Tibial nerve (tissue), 4 donors: ENCODE data around the gene SLC5A11. TPM values are rescaled to one million over a fixed set of nuclear protein-coding genes. Genes with fewer than 3 reads are reported as not detected.

Experiments
- DNase-seq, 2 donors: peaks; one replicate each; pipeline ENCODE4 v3.0.0-alpha.2; 2019; ENCODE audit warnings: low spot score in 2 of 2
- H3K27ac ChIP-seq, 4 donors: fragments of 200-600 bp; sonication (generic) in 3 of 4; one replicate each; pipeline ENCODE4 v1.5.1; 2017 to 2019; ENCODE audit warnings: mild to moderate bottlenecking in 1 of 4
- H3K27me3 ChIP-seq, 2 donors: fragments of 200-600 bp; sonication (generic) in 1 of 2; one replicate each; pipeline versions ENCODE4 v1.5.1 to v1.6.0; 2017 to 2019
- H3K36me3 ChIP-seq, 3 donors: fragments of 200-600 bp; sonication (generic); one replicate each; pipeline ENCODE4 v1.5.1; 2018 to 2019
- H3K4me1 ChIP-seq, 4 donors: fragments of 200-600 bp; sonication (generic) in 3 of 4; one replicate each; pipeline ENCODE4 v1.5.1; 2017 to 2019
- H3K4me3 ChIP-seq, 4 donors: fragments of 200-600 bp; sonication (generic) in 3 of 4; one replicate each; pipeline ENCODE4 v1.5.1; 2017 to 2019; ENCODE audit warnings: mild to moderate bottlenecking in 1 of 4, moderate library complexity in 1 of 4
- H3K9me3 ChIP-seq, 4 donors: fragments of 200-600 bp; sonication (generic) in 3 of 4; one replicate each; pipeline ENCODE4 v1.5.1; 2017 to 2019
- EP300 ChIP-seq, 2 donors: sonication (generic); formaldehyde crosslinking; IDR thresholded peaks; one replicate each; pipeline ENCODE4 v1.6.1; 2017; ENCODE audit warnings: antibody characterized with exemption in 2 of 2, mild to moderate bottlenecking in 1 of 2
- POLR2A ChIP-seq, 2 donors: fragments of 450-650 bp; IDR thresholded peaks; one replicate each; pipeline ENCODE4 v1.6.1; 2017; ENCODE audit warnings: antibody characterized with exemption in 2 of 2, mild to moderate bottlenecking in 2 of 2, moderate library complexity in 2 of 2
- WGBS, 2 donors: methylation state at CpG; one replicate each; pipeline ENCODE4 v1.1.5; 2018; 5-methylcytosine and 5-hydroxymethylcytosine counted together
- total RNA-seq, 4 donors: library from RNA; depleted of rRNA; stranded (reverse); fragments of >200 nt; gene quantifications; one replicate each; pipeline ENCODE4 v1.1.0, GENCODE V29; 2016
- TF ChIP-seq, protein P1 (sequence below), 5 experiments: fragments of 200-600 bp in 3 of 5; fragments of 450-650 bp in 2 of 5; sonication (generic) in 3 of 5; IDR thresholded peaks; one replicate each; pipeline ENCODE4 v1.5.1; 2016 to 2019; ENCODE audit warnings: antibody characterized with exemption in 5 of 5, mild to moderate bottlenecking in 3 of 5, moderate library complexity in 2 of 5

Gene SLC5A11, protein sequence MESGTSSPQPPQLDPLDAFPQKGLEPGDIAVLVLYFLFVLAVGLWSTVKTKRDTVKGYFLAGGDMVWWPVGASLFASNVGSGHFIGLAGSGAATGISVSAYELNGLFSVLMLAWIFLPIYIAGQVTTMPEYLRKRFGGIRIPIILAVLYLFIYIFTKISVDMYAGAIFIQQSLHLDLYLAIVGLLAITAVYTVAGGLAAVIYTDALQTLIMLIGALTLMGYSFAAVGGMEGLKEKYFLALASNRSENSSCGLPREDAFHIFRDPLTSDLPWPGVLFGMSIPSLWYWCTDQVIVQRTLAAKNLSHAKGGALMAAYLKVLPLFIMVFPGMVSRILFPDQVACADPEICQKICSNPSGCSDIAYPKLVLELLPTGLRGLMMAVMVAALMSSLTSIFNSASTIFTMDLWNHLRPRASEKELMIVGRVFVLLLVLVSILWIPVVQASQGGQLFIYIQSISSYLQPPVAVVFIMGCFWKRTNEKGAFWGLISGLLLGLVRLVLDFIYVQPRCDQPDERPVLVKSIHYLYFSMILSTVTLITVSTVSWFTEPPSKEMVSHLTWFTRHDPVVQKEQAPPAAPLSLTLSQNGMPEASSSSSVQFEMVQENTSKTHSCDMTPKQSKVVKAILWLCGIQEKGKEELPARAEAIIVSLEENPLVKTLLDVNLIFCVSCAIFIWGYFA
- not detected for total RNA-seq

DNA sequence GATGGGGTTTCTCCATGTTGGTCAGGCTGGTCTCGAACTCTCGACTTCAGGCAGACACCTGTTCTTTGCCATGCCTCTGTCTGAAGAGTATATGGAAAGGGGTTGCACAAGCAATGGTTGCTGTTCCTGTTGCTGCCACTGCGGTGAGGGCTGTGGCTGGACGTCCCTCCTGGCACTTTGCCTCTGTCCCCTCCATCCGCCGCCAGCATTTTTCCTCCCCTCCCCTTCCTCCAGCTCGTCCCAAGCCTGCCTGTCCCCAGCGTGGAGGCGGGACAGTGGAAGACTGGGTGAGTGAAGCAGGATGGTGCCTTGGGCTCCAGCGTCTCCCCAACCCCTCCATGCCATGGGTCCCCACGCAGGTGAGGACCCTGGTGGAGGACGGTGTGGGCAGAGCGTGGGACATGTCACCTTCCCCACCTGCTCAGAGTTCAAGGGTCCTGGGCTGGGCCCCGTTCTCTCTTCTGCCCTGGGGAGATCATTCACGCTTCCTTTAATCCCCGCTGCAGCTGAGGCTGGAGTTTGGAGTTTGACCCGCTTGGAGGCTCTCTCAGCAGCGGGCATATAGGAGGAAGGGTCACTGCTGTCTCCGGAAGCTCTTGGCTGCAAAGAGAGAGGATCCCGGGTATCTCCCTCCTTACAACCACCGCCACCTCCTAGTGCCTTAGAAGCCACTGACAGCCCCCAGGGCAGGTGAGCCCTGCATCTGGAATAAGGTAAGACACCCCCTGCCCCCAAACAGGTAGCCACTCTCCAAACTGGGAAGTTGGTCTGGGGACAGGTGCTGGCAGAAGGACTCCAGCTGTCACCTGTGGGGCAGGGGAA, at the start of gene SLC5A11:
SLC5A11 (plus strand) TSS at position 238 of the 822 bp plus-strand sequence. CDS start 12,681 bp downstream, outside the sequence.
- Histone ChIP-seq H3K9me3 (no peaks in the 10 kb centered on the region), H3K27ac (no peak within 1 kb of the TSS), H3K4me1 (no peaks in the 10 kb centered on the region), H3K4me3 (no peak within 1 kb of the TSS), H3K27me3 (no peaks in the 10 kb centered on the region), H3K36me3 (no peaks in the 10 kb centered on the region)
- WGBS, 2 donors: 66 to 83% methylated on average over 21 of the region's 21 CpGs
- no peak for DNase-seq
- no peak for TF ChIP-seq EP300 (IDR thresholded peaks at IDR 0.05)
- no peak for TF ChIP-seq POLR2A (IDR thresholded peaks at IDR 0.05)
- TF ChIP-seq, protein P1, sequence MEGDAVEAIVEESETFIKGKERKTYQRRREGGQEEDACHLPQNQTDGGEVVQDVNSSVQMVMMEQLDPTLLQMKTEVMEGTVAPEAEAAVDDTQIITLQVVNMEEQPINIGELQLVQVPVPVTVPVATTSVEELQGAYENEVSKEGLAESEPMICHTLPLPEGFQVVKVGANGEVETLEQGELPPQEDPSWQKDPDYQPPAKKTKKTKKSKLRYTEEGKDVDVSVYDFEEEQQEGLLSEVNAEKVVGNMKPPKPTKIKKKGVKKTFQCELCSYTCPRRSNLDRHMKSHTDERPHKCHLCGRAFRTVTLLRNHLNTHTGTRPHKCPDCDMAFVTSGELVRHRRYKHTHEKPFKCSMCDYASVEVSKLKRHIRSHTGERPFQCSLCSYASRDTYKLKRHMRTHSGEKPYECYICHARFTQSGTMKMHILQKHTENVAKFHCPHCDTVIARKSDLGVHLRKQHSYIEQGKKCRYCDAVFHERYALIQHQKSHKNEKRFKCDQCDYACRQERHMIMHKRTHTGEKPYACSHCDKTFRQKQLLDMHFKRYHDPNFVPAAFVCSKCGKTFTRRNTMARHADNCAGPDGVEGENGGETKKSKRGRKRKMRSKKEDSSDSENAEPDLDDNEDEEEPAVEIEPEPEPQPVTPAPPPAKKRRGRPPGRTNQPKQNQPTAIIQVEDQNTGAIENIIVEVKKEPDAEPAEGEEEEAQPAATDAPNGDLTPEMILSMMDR (IDR thresholded peaks at IDR 0.05): no peak

DNA sequence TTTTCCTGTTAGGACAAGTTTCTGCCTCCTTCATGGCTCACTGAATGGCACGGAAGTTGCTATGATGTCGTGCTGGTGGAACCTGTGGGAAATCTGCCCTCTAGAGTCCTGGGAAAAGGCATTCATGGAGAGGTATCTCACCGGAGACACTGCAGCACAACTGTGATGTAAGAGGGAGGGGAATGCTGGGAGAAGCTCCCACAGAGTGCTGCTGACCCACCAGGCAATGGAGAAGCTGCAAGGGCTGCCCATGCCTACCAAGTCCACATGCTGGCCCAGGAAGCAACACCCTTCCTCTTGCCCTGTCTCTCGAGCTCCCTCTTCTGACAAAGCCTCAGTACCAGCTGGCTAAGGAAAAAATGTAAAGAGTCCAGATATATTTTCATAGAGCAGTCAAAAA, 45.2 kb upstream of the SLC5A11 start:
- TF ChIP-seq EP300 (IDR thresholded peaks at IDR 0.05): no peak
- TF ChIP-seq, protein P1 (IDR thresholded peaks at IDR 0.05): no peak
- H3K4me3 ChIP-seq: no peak overlapping the region
- no peak for DNase-seq
- WGBS, 2 donors: 87 to 94% methylated on average over 4 of the region's 4 CpGs
- H3K9me3 ChIP-seq: no peaks in the 10 kb centered on the region
- no peak overlapping the region for H3K27ac ChIP-seq
- no peaks in the 10 kb centered on the region for H3K4me1 ChIP-seq
- H3K36me3 ChIP-seq: peaks cover 9 to 97% (median 22%) of the 10 kb centered on the region in 3 donors
- no peaks in the 10 kb centered on the region for H3K27me3 ChIP-seq

DNA sequence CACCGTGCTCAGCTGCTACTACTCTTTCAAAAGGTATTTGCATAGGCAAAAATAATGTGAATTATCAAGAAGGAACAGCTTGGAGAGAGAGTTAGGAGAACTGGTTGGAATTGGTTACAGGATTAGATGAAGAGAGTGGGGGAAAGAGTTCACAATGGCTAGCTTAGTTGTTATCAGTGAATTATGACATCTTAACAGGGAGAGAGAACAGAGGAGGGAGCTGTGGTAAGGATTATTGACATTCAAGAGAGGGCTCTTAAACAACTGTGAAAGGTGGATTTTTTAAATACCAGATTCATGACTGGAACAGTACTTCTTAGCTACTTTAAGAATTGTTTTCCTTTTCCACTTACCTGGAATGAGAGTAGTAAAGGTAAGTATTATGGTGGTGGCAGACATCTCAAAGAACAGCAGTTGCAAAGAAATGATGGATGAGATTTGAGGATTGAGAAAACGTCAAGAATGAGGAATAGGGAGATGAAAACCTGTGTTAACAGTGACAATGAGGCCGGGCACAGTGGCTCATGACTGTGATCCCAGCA, 43.9 kb upstream of the SLC5A11 start:
- WGBS, 2 donors: 88 to 95% methylated on average over 3 of the region's 3 CpGs
- H3K36me3 ChIP-seq: peaks cover 10 to 97% (median 31%) of the 10 kb centered on the region in 3 donors

DNA sequence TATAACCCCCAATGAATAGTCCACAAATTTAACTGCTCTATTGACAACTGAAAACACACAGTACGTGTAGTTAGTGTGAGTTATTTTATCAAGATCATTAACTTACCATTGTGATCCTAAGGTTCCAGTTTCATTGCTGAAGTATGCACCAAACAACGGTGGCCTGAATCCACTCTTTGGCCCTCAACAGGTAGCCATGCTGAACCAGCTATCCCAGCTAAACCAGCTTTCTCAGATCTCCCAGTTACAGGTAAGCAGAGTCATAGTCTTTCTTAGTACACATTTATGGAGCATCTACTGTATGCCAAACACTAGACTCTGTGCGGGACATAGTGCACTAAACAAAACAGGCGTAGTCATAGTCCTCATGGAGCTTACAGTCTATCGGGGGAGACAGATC, 40.3 kb upstream of the SLC5A11 start:
- peaks cover 9 to 95% (median 39%) of the 10 kb centered on the region in 3 donors for H3K36me3 ChIP-seq
- no peaks in the 10 kb centered on the region for H3K27me3 ChIP-seq
- DNase-seq: no peak
- no peaks in the 10 kb centered on the region for H3K9me3 ChIP-seq
- WGBS, 2 donors: 91 to 93% methylated on average over 5 of the region's 5 CpGs
- H3K27ac ChIP-seq: no peak overlapping the region
- no peaks in the 10 kb centered on the region for H3K4me1 ChIP-seq
- H3K4me3 ChIP-seq: no peak overlapping the region
- TF ChIP-seq POLR2A (IDR thresholded peaks at IDR 0.05) (no peak), EP300 (IDR thresholded peaks at IDR 0.05) (no peak)
- TF ChIP-seq, protein P1 (IDR thresholded peaks at IDR 0.05): no peak

More for the DNA sequence above, 43.9 kb upstream of the SLC5A11 start:
- TF ChIP-seq POLR2A (IDR thresholded peaks at IDR 0.05) (no peak), EP300 (IDR thresholded peaks at IDR 0.05) (no peak)
- TF ChIP-seq, protein P1 (IDR thresholded peaks at IDR 0.05): no peak
- no peak overlapping the region for H3K4me3 ChIP-seq
- no peaks in the 10 kb centered on the region for H3K9me3 ChIP-seq
- H3K27me3 ChIP-seq: no peaks in the 10 kb centered on the region
- no peak for DNase-seq
- no peak overlapping the region for H3K27ac ChIP-seq
- H3K4me1 ChIP-seq: no peaks in the 10 kb centered on the region
